Midbrain (tissue), 1 donor: ENCODE measurements around the gene UBE2G1.
A peak's percentile ranks its signal among the peaks of the same experiment; 100 is the strongest.

ENCODE experiments used
- DNase-seq: peaks from one replicate; lab custom pipeline; 2025; lab: John Stamatoyannopoulos, UW

Gene UBE2G1

DNA sequence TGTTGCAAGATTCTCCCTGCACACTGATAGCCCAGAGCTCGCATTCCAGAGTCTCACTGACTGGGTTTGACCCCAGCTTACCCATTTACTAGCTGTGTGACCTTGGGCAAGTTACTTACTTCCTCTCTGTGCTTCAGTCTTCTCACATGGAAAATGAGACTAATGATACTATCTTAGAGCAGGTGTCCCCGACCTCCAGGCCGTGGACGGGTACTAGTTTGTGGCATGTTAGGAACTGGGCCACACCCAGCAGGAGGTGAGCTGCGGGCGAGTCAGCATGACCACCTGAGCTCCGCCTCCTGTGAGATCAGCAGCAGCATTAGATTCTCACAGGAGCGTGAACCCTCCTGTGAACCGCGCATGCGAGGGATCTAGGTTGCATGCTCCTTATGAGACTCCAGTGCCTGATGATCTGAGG, 118.5 kb downstream of the UBE2G1 start:
- no peak for DNase-seq

DNA sequence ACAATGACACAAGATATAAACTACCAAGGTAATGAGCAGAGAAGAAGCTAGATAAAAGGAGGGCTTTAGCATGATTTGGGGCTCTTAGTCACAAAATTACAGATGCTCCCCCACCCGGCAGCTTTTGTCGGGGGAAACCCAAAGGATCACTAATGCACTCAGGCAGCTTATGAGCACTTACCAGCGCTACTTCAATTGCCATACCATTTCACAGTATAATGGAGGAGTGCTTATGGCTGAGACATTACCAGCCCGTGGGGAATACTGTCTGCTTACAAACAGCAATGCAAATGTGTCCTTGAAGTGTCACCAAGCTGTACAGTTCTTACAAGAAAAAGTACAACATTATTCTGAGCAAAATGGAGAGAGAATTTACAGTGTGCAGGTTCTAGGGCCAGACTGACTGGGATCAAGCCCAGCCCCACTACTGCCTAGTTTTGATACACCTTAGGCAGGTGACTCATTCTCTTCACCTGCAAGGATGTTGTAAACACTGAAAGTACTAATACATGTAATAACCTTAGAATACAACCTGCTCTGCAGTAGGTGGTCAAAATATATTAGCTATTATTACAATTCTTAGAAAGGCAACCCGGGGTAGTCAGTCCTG, 119.0 kb downstream of the UBE2G1 start:
- no peak for DNase-seq

- no peak for DNase-seq
These were observed 119.8 kb downstream of the UBE2G1 start for GRCh38 chr17:4246674-4247073.

GRCh38 chr17:4241535-4241934, 124.9 kb downstream of the UBE2G1 start:
- no peak for DNase-seq

GRCh38 chr17:4236456-4236855, 130.0 kb downstream of the UBE2G1 start:
- DNase-seq: no peak

DNA sequence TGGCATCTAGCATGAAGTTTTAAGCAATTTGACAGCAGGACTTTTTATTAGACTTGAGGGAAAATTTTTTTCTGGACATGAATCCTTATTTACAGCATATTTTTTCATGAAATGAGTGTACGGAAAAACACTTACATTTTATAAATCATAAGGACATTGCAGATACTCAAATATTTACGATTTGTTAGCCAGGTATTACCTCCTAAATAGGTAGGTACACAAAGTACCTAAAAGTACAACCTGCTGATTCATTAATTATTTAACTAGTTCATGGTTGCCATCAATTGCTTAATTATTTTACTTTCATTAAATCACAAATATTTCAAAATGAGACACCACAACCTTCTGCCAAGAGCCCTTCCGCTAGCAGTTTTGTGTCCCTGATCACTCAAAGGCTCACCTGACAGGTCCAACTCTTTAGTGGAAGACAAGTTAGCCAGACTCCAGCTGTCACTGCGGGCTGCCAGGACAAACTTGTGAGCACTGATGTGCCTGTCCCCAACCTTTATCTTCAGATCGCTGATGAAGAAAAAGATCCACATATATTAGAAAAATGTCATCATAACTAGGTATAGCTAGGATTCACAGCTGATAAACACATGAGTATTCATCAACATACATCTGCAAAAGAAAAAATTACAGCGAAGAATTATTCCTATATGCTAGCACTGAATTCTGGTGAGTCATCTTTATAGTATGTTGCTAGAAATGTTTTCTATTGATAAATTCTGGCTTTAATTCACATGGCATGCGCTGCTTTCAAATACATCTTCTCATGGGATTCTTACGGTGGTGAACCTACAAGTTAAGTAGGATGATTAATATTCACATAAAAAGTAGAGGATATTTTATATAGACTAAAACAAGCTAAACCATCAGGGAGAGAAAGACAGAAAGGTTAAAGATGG, 130.8 kb downstream of the UBE2G1 start:
- no peak for DNase-seq

GRCh38 chr17:4234401-4234800, 132.1 kb downstream of the UBE2G1 start:
- DNase-seq: no peak

DNA sequence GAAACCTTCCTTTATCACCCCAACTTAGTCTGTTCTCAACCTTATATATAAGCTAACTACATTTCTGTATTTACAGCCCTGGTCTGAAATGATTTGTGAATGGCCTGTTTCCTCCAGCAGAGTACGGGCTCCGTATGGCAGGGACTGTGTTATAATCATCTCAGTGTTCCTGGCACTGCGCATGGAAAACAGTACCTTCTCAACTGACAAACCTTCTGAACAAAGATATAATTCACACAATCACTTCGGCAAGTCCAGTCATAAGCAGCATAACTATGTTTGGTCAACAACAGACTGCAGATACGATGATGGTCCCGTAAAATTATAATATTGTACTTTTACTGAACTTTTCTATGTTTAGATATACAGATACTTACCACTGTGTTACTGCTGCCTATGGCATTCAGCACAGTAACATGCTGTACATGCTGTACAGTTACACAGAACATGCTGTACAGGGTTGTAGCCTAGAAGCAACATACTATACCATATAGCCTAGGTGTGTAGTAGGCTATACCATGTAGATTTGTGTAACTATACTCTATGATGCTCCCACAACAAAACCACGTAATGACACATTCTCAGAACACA, 132.7 kb downstream of the UBE2G1 start:
- DNase-seq: no peak

- no peak for DNase-seq
These were observed 134.2 kb downstream of the UBE2G1 start for GRCh38 chr17:4232168-4232813.

- peak; percentile 51 for DNase-seq
These were observed 136.6 kb downstream of the UBE2G1 start for GRCh38 chr17:4229627-4230541.

- no peak for DNase-seq
These were observed 144.4 kb downstream of the UBE2G1 start for GRCh38 chr17:4221899-4222659.

DNA sequence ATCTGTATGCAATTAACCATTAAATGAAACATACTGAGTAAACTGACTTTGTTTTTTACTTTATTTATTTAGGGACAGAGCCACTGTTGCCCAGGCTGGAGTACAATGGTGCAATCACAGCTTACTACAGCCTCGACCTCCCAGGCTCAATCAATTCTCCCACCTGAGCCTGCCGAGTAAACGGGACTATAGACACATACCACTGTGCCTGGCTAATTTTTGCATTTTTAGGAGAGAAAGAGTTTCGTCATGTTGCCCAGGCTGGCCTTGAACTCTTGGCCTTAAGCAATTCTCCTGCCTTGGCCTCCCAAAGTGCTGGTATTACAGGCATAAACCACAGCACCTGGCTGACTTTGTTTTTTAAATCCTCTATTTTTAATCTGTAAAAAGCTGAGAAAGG, 145.3 kb downstream of the UBE2G1 start:
- DNase-seq: no peak

DNA sequence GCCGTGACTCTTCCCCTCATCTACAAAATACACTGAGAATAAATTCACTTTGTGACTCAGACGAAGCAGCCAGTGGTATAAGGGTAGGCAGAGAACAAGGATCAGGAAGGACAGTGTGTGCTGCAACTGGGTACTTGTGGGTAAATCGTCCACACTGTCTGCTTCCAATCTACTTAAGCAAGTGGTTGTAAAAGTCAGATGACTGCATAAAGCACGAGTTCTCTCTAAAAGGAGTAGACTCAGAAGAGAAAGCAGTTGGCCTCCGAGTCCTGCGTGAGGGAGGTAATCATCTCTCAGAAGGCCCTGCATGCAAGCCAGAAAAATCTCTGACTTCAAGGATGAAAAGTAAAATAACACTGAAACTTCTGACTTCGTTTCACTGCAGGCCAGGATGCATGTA, 145.8 kb downstream of the UBE2G1 start:
- DNase-seq: no peak
